ENCODE measurements around the gene KCNIP3. TPM values are rescaled to one million over a fixed set of nuclear protein-coding genes. Genes with fewer than 3 reads are reported as not detected.
A peak's percentile ranks its signal among the peaks of the same experiment; 100 is the strongest.

Gene KCNIP3
- total and polyA plus RNA-seq, 8 donors = 3.2 to 12.6 (median 7.7) TPM

- Histone ChIP-seq H3K27ac (no peak overlapping the region), H3K4me1 (no peaks in the 10 kb centered on the region), H3K36me3 (no peaks in the 10 kb centered on the region), H3K9me3 (no peaks in the 10 kb centered on the region), H3K4me3 (no peak overlapping the region), H3K27me3 (no peaks in the 10 kb centered on the region)
- no peak for TF ChIP-seq CTCF (IDR thresholded peaks at IDR 0.05)
- intact Hi-C loops (cut with DNase I) = no loop called here
- peak in 1 of 4 donors; percentile 66 for DNase-seq
- no peak for ATAC-seq
Observed at GRCh38 chr2:95278637-95279225, 18.4 kb upstream of the KCNIP3 start.

GRCh38 chr2:95279435-95280035, 17.6 kb upstream of the KCNIP3 start:
- H3K4me1 ChIP-seq = no peaks in the 10 kb centered on the region
- ATAC-seq = no peak

GRCh38 chr2:95281071-95281470, 16.1 kb upstream of the KCNIP3 start:
- intact Hi-C loops (cut with DNase I) = no loop called here
- Histone ChIP-seq H3K9me3 (no peaks in the 10 kb centered on the region), H3K4me1 (no peaks in the 10 kb centered on the region), H3K27me3 (no peaks in the 10 kb centered on the region), H3K36me3 (no peaks in the 10 kb centered on the region), H3K27ac (no peak overlapping the region), H3K4me3 (no peak overlapping the region)
- DNase-seq (peak in 1 of 4 donors; percentile 34), ATAC-seq (no peak)
- no peak for TF ChIP-seq CTCF (IDR thresholded peaks at IDR 0.05)

More at GRCh38 chr2:95279435-95280035, 17.6 kb upstream of the KCNIP3 start:
- Histone ChIP-seq H3K27ac (no peak overlapping the region), H3K36me3 (no peaks in the 10 kb centered on the region), H3K4me3 (no peak overlapping the region), H3K9me3 (no peaks in the 10 kb centered on the region), H3K27me3 (no peaks in the 10 kb centered on the region)
- DNase-seq = peak in 1 of 4 donors; percentile 54
- TF ChIP-seq CTCF (IDR thresholded peaks at IDR 0.05) = no peak
- intact Hi-C loops (cut with DNase I) = no loop called here

- intact Hi-C loops (cut with DNase I) = no loop called here
- no peaks in the 10 kb centered on the region for H3K9me3 ChIP-seq
- DNase-seq (no peak), ATAC-seq (no peak)
- H3K27ac ChIP-seq = no peak overlapping the region
- no peaks in the 10 kb centered on the region for H3K4me1 ChIP-seq
- H3K36me3 ChIP-seq = no peaks in the 10 kb centered on the region
- no peak overlapping the region for H3K4me3 ChIP-seq
- no peak for TF ChIP-seq CTCF (IDR thresholded peaks at IDR 0.05)
- no peaks in the 10 kb centered on the region for H3K27me3 ChIP-seq
Observed at GRCh38 chr2:95281786-95282185, 15.4 kb upstream of the KCNIP3 start.

GRCh38 chr2:95282458-95282857, 14.7 kb upstream of the KCNIP3 start:
- intact Hi-C loops (cut with DNase I) = no loop called here
- no peaks in the 10 kb centered on the region for H3K27me3 ChIP-seq
- H3K4me1 ChIP-seq = no peaks in the 10 kb centered on the region
- ATAC-seq (no peak), DNase-seq (peak in 1 of 4 donors; percentile 39)
- H3K36me3 ChIP-seq = no peaks in the 10 kb centered on the region
- H3K27ac ChIP-seq = no peak overlapping the region
- H3K4me3 ChIP-seq = no peak overlapping the region
- TF ChIP-seq CTCF (IDR thresholded peaks at IDR 0.05) = no peak
- no peaks in the 10 kb centered on the region for H3K9me3 ChIP-seq

Measured in left lung (tissue), 10 donors.